NCI-H2196 (cell line): Measurements from ENCODE around the gene NBEA.
"Not testable (repeated sequence)": the region's sequence is repeated elsewhere in the genome, so short reads cannot be mapped to it uniquely, and the experiment has no call there.

ENCODE experiments used
- DNase-seq: peaks from one replicate; lab custom pipeline; 2025; ENCODE audit not compliant: unreplicated experiment; lab: John Stamatoyannopoulos, UW

NBEA gene

GRCh38 chr13:34951528-34951927 is 9.5 kb downstream of the NBEA start:
- DNase-seq, result no peak

GRCh38 chr13:34959489-34959888 is 17.4 kb downstream of the NBEA start:
- DNase-seq, result no peak

GRCh38 chr13:34964558-34964957 is 22.5 kb downstream of the NBEA start:
- no peak for DNase-seq

- DNase-seq, result no peak
Observed at GRCh38 chr13:34967851-34968562, 25.9 kb downstream of the NBEA start.

- not testable (repeated sequence) for DNase-seq
Observed at GRCh38 chr13:34969539-34969938, 27.5 kb downstream of the NBEA start.

- no peak for DNase-seq
Observed at GRCh38 chr13:34970961-34971360, 28.9 kb downstream of the NBEA start.

- DNase-seq, result no peak
Observed at GRCh38 chr13:34971473-34971872, 29.4 kb downstream of the NBEA start.

GRCh38 chr13:34985199-34985598 is 43.1 kb downstream of the NBEA start:
- DNase-seq, result not testable (repeated sequence)

GRCh38 chr13:34988330-34988791 is 46.3 kb downstream of the NBEA start:
- no peak for DNase-seq

- DNase-seq, result no peak
Observed at GRCh38 chr13:34990399-34991214, 48.5 kb downstream of the NBEA start.

GRCh38 chr13:34993470-34993869 is 51.4 kb downstream of the NBEA start:
- no peak for DNase-seq

- not testable (repeated sequence) for DNase-seq
Observed at GRCh38 chr13:35003734-35004133, 61.7 kb downstream of the NBEA start.

GRCh38 chr13:35005051-35005450 is 63.0 kb downstream of the NBEA start:
- no peak for DNase-seq

- no peak for DNase-seq
Observed at GRCh38 chr13:35014606-35015213, 72.6 kb downstream of the NBEA start.

- DNase-seq, result no peak
Observed at GRCh38 chr13:35016362-35017112, 74.5 kb downstream of the NBEA start.

GRCh38 chr13:35025314-35025713 is 83.2 kb downstream of the NBEA start:
- no peak for DNase-seq

GRCh38 chr13:35028338-35028867 is 86.3 kb downstream of the NBEA start:
- DNase-seq, result no peak

GRCh38 chr13:35039012-35039411 is 96.9 kb downstream of the NBEA start:
- DNase-seq, result no peak

GRCh38 chr13:35046587-35046986 is 104.5 kb downstream of the NBEA start:
- no peak for DNase-seq

- DNase-seq, result no peak
Observed at GRCh38 chr13:35055705-35056104, 113.6 kb downstream of the NBEA start.

GRCh38 chr13:35057858-35058257 is 115.8 kb downstream of the NBEA start:
- DNase-seq, result no peak
